Glutamatergic neuron (in vitro differentiated cells): Measurements from ENCODE around the gene LTO1. TPM values are rescaled to one million over a fixed set of nuclear protein-coding genes. Genes with fewer than 3 reads are reported as not detected.
"Not testable (repeated sequence)": the region's sequence is repeated elsewhere in the genome, so short reads cannot be mapped to it uniquely, and the experiment has no call there.

Experiments used
- DNase-seq: peaks from one replicate; pipeline ENCODE4 v3.0.0; 2022
- H3K27ac Mint-ChIP-seq: one replicate; pipeline ENCODE4 v1.8.0; 2020; ENCODE audit warnings: mild to moderate bottlenecking, mixed read lengths, inconsistent platforms; ENCODE audit not compliant: unreplicated experiment
- H3K27me3 Mint-ChIP-seq: one replicate; pipeline ENCODE4 v1.8.0; 2020; ENCODE audit warnings: mild to moderate bottlenecking, moderate library complexity, mixed read lengths, inconsistent platforms; ENCODE audit not compliant: unreplicated experiment
- H3K36me3 Mint-ChIP-seq: one replicate; pipeline ENCODE4 v1.8.0; 2020; ENCODE audit warnings: mild to moderate bottlenecking, mixed read lengths, inconsistent platforms; ENCODE audit not compliant: unreplicated experiment
- H3K4me1 Mint-ChIP-seq: one replicate; pipeline ENCODE4 v1.8.0; 2020; ENCODE audit warnings: mild to moderate bottlenecking, low read depth, mixed read lengths, inconsistent platforms; ENCODE audit not compliant: unreplicated experiment
- H3K4me3 Mint-ChIP-seq: one replicate; pipeline ENCODE4 v1.8.0; 2020; ENCODE audit warnings: mild to moderate bottlenecking, mixed read lengths, inconsistent platforms; ENCODE audit not compliant: unreplicated experiment
- H3K9me3 Mint-ChIP-seq: one replicate; pipeline ENCODE4 v1.8.0; 2020; ENCODE audit warnings: mild to moderate bottlenecking, moderate library complexity, mixed read lengths, inconsistent platforms; ENCODE audit not compliant: unreplicated experiment
- total RNA-seq: library from RNA; stranded (reverse); fragmentation: NEBNext Ultra II Directional; extraction: Animal tissue kit (Norgen Biotek cat#: 25700); gene quantifications from one replicate; pipeline ENCODE4 v1.2.1, GENCODE V29; 2021; ENCODE audit not compliant: unreplicated experiment
- TF ChIP-seq, protein P1 (sequence below): fragments of 200-600 bp; sonication (generic); IDR thresholded peaks from one replicate; pipeline ENCODE4 v1.5.0; 2021; ENCODE audit not compliant: partially characterized antibody, unreplicated experiment

Gene LTO1
- total RNA-seq, 1 donor from 2014 or later, result 38.1 TPM

DNA sequence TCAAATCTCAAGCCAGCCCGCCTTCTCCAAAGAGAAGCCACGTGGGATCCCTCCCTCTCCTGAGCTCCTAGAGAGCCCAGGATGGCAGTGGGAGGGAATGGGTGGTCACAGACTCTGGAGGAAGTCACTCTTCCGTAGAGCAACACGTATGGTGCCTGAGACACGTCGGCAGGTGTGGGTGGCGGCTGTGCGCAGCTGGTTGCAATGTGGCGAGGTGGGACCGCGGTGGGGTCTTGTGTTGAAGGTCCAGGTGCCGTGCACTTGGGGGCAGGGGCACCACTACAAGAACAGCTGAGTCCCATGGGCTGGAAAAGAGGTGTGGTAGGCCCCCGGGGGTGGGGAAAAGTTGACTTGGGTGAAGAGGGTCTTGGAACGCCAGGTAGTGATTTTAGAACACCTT, 47.6 kb downstream of the LTO1 start:
- Mint-ChIP-seq H3K4me1 (no peaks in the 10 kb centered on the region), H3K9me3 (peaks cover 5% of the 10 kb centered on the region), H3K27ac (no peak overlapping the region), H3K27me3 (peaks cover 9% of the 10 kb centered on the region), H3K4me3 (no peak overlapping the region), H3K36me3 (peaks cover 5% of the 10 kb centered on the region)
- TF ChIP-seq, protein P1, sequence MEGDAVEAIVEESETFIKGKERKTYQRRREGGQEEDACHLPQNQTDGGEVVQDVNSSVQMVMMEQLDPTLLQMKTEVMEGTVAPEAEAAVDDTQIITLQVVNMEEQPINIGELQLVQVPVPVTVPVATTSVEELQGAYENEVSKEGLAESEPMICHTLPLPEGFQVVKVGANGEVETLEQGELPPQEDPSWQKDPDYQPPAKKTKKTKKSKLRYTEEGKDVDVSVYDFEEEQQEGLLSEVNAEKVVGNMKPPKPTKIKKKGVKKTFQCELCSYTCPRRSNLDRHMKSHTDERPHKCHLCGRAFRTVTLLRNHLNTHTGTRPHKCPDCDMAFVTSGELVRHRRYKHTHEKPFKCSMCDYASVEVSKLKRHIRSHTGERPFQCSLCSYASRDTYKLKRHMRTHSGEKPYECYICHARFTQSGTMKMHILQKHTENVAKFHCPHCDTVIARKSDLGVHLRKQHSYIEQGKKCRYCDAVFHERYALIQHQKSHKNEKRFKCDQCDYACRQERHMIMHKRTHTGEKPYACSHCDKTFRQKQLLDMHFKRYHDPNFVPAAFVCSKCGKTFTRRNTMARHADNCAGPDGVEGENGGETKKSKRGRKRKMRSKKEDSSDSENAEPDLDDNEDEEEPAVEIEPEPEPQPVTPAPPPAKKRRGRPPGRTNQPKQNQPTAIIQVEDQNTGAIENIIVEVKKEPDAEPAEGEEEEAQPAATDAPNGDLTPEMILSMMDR, result no peak
- DNase-seq, result no peak

DNA sequence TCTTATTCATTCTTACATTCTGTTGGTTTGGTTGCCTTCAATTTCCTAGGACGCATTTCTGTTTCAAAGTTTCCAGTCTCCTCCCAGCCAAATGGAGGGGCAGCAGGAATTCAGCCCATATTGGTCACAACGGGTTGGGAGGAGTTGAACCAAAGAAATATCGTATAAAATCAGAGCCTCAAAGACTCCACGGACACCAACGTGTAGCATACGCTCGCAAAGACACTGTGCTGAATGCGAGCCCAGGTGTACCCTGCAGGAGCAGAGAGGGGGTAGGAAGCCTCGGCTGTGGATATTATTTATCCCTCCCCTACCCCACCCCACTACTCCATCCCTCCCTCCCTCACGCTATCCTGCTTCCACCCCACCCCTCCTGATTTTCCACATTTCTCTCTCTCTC, 49.7 kb downstream of the LTO1 start:
- H3K27ac Mint-ChIP-seq, result no peak overlapping the region
- no peak overlapping the region for H3K4me3 Mint-ChIP-seq
- H3K9me3 Mint-ChIP-seq, result peaks cover 3% of the 10 kb centered on the region
- DNase-seq, result no peak
- TF ChIP-seq, protein P1, result no peak
- peaks cover 6% of the 10 kb centered on the region for H3K27me3 Mint-ChIP-seq
- H3K4me1 Mint-ChIP-seq, result no peaks in the 10 kb centered on the region
- H3K36me3 Mint-ChIP-seq, result no peaks in the 10 kb centered on the region

DNA sequence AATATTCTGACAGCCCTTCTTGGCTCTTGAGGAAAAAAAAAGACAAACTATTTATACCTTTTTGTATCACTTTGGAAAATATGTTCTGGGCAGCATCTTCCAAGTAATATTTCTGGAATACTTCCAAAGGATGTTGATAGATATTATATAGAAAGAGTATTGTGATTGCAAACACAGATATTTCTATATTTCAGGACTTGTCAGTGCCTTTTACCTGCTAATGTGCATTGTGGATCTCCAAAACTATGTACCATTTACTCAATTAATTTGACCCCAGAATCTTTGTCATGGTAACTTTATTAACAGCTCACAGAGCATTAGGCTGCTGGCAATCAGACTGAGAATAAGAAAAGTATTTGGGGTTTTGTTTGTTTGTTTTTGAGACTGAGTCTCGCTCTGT, 50.9 kb downstream of the LTO1 start:
- H3K27me3 Mint-ChIP-seq, result peaks cover 1% of the 10 kb centered on the region
- H3K9me3 Mint-ChIP-seq, result peaks cover 2% of the 10 kb centered on the region
- DNase-seq, result no peak
- no peak overlapping the region for H3K27ac Mint-ChIP-seq
- no peaks in the 10 kb centered on the region for H3K36me3 Mint-ChIP-seq
- no peaks in the 10 kb centered on the region for H3K4me1 Mint-ChIP-seq
- H3K4me3 Mint-ChIP-seq, result no peak overlapping the region
- TF ChIP-seq, protein P1, result no peak

DNA sequence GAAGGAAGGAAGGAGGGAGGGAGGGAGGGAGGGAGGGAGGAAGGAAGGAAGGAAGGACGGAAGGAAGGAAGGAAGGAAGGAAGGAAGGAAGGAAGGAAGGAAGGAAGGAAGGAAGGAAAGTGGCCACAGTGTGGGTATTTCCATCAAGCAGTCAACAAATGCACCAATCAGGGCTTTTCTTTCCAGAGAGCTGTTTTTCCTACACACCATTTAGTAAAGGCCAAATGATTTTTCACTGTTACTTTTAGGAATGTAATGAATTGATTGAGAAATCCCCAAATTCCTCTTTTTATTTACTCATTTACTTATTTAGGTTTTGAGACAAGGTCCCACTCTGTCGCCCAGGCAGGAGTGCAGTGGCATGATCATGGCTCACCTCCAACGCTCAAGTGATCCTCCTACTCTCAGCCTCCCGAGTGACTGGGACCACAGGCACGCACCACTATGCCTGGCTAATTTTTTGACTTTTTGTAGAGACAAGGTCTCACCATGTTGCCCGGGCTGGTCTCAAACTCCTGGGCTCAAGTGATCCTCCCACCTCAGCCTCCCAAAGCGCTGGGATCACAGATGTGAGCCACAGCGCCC, 53.0 kb downstream of the LTO1 start:
- H3K36me3 Mint-ChIP-seq, DNase-seq, H3K27ac Mint-ChIP-seq, H3K4me3 Mint-ChIP-seq, H3K27me3 Mint-ChIP-seq, H3K4me1 Mint-ChIP-seq, H3K9me3 Mint-ChIP-seq: not testable (repeated sequence)

DNA sequence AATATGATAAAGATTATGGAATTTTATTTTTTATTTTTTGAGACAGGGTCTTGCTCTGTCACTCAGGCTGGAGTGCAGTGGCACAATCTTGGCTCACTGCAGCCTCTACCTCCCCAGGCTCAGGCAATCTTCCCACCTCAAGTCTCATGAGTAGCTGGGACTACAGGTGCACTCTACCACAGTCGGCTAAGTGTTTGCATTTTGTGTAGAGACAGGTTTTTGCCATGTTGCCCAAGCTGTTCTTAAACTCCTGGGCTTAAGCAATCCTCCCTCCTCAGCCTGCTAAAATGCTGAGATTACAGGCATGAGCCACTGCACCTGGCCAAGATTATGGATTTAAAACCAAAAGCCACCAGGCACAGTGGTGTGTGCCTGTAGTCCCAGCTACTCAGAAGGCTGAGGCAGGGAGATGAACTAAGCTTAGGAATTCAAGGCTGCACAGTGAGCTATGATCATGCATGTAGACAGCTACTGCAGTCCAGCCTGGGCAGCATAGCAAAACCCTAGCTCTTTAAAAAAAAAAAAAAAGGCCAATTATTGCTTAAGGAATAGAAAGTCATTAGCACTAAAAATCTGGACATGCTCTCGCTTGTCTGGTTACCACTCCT, 54.4 kb downstream of the LTO1 start:
- Mint-ChIP-seq H3K9me3 (no peaks in the 10 kb centered on the region), H3K27me3 (no peaks in the 10 kb centered on the region), H3K4me3 (no peak overlapping the region), H3K4me1 (peaks cover 1% of the 10 kb centered on the region), H3K27ac (no peak overlapping the region), H3K36me3 (no peaks in the 10 kb centered on the region)
- no peak for DNase-seq
- TF ChIP-seq, protein P1, result no peak
